HG03432 (cell line): Measurements from ENCODE around the gene GDNF.
"Not testable (repeated sequence)": the region's sequence is repeated elsewhere in the genome, so short reads cannot be mapped to it uniquely, and the experiment has no call there.

Source experiments
- ATAC-seq: cut with Tn5 transposase; IDR thresholded peaks from one replicate; pipeline ENCODE4 v1.9.1; 2021; ENCODE audit warnings: mild to moderate bottlenecking, moderate library complexity; ENCODE audit not compliant: unreplicated experiment

Gene GDNF

GRCh38 chr5:37839407-37840052 lies at the start of gene GDNF:
TSS of gene GDNF (minus strand) at chr5:37840041. CDS start at chr5:37834796, 5,245 bp downstream.
- ATAC-seq: peak; percentile 54

- no peak for ATAC-seq
Observed at GRCh38 chr5:37888476-37888875, 48.6 kb upstream of the GDNF start.

GRCh38 chr5:37886242-37886905 lies 46.5 kb upstream of the GDNF start:
- no peak for ATAC-seq

GRCh38 chr5:37882636-37883035 lies 42.8 kb upstream of the GDNF start:
- ATAC-seq: no peak

GRCh38 chr5:37881359-37881758 lies 41.5 kb upstream of the GDNF start:
- peak; percentile 93 for ATAC-seq

GRCh38 chr5:37876943-37877342 lies 37.1 kb upstream of the GDNF start:
- no peak for ATAC-seq

- ATAC-seq: no peak
Observed at GRCh38 chr5:37876245-37876644, 36.4 kb upstream of the GDNF start.

GRCh38 chr5:37875051-37875787 lies 35.4 kb upstream of the GDNF start:
- ATAC-seq: peak; percentile 60

- ATAC-seq: no peak
Observed at GRCh38 chr5:37873988-37874387, 34.1 kb upstream of the GDNF start.

- ATAC-seq: no peak
Observed at GRCh38 chr5:37871023-37871815, 31.4 kb upstream of the GDNF start.

GRCh38 chr5:37869216-37869615 lies 29.4 kb upstream of the GDNF start:
- ATAC-seq: no peak

- ATAC-seq: no peak
Observed at GRCh38 chr5:37867654-37868053, 27.8 kb upstream of the GDNF start.

- ATAC-seq: not testable (repeated sequence)
Observed at GRCh38 chr5:37862907-37863306, 23.1 kb upstream of the GDNF start.

GRCh38 chr5:37860206-37860605 lies 20.4 kb upstream of the GDNF start:
- no peak for ATAC-seq

- peak; percentile 99 for ATAC-seq
Observed at GRCh38 chr5:37859805-37860204, 20.0 kb upstream of the GDNF start.

GRCh38 chr5:37858250-37858649 lies 18.4 kb upstream of the GDNF start:
- no peak for ATAC-seq

GRCh38 chr5:37857696-37858095 lies 17.9 kb upstream of the GDNF start:
- no peak for ATAC-seq

GRCh38 chr5:37855438-37855837 lies 15.6 kb upstream of the GDNF start:
- no peak for ATAC-seq

GRCh38 chr5:37851305-37851704 lies 11.5 kb upstream of the GDNF start:
- no peak for ATAC-seq

GRCh38 chr5:37850226-37850865 lies 10.5 kb upstream of the GDNF start:
- ATAC-seq: no peak

GRCh38 chr5:37849641-37850040 lies 9.8 kb upstream of the GDNF start:
- no peak for ATAC-seq
